ENCODE results near the gene METTL26. TPM values are rescaled to one million over a fixed set of nuclear protein-coding genes. Genes with fewer than 3 reads are reported as not detected.

Gene METTL26
- total and polyA plus RNA-seq, 4 donors, result 26.3 to 69.1 (median 41.4) TPM

- no peak for TF ChIP-seq SP1 (IDR thresholded peaks at IDR 0.05)
- TF ChIP-seq TAF1 (conservative IDR thresholded peaks at IDR 0.05), result no peak
- TF ChIP-seq HNF4A (conservative IDR thresholded peaks at IDR 0.05), result no peak
- no peak for TF ChIP-seq RXRA (IDR thresholded peaks at IDR 0.05)
- TF ChIP-seq RAD21 (IDR thresholded peaks at IDR 0.05), result no peak
- TF ChIP-seq FOXA2 (IDR thresholded peaks at IDR 0.05), result no peak
- TF ChIP-seq HNF4G (IDR thresholded peaks at IDR 0.05), result no peak
- TF ChIP-seq ZBTB33 (IDR thresholded peaks at IDR 0.05), result no peak
- TF ChIP-seq NR2F2 (IDR thresholded peaks at IDR 0.05), result no peak
- no peak for TF ChIP-seq GABPA (IDR thresholded peaks at IDR 0.05 in 1 of 2, conservative IDR thresholded peaks at IDR 0.05 in 1 of 2)
- TF ChIP-seq, protein P1, sequence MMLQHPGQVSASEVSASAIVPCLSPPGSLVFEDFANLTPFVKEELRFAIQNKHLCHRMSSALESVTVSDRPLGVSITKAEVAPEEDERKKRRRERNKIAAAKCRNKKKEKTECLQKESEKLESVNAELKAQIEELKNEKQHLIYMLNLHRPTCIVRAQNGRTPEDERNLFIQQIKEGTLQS (IDR thresholded peaks at IDR 0.05), result no peak
- TF ChIP-seq, protein P2, sequence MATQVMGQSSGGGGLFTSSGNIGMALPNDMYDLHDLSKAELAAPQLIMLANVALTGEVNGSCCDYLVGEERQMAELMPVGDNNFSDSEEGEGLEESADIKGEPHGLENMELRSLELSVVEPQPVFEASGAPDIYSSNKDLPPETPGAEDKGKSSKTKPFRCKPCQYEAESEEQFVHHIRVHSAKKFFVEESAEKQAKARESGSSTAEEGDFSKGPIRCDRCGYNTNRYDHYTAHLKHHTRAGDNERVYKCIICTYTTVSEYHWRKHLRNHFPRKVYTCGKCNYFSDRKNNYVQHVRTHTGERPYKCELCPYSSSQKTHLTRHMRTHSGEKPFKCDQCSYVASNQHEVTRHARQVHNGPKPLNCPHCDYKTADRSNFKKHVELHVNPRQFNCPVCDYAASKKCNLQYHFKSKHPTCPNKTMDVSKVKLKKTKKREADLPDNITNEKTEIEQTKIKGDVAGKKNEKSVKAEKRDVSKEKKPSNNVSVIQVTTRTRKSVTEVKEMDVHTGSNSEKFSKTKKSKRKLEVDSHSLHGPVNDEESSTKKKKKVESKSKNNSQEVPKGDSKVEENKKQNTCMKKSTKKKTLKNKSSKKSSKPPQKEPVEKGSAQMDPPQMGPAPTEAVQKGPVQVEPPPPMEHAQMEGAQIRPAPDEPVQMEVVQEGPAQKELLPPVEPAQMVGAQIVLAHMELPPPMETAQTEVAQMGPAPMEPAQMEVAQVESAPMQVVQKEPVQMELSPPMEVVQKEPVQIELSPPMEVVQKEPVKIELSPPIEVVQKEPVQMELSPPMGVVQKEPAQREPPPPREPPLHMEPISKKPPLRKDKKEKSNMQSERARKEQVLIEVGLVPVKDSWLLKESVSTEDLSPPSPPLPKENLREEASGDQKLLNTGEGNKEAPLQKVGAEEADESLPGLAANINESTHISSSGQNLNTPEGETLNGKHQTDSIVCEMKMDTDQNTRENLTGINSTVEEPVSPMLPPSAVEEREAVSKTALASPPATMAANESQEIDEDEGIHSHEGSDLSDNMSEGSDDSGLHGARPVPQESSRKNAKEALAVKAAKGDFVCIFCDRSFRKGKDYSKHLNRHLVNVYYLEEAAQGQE (IDR thresholded peaks at IDR 0.05), result no peak
- TF ChIP-seq, protein P3, sequence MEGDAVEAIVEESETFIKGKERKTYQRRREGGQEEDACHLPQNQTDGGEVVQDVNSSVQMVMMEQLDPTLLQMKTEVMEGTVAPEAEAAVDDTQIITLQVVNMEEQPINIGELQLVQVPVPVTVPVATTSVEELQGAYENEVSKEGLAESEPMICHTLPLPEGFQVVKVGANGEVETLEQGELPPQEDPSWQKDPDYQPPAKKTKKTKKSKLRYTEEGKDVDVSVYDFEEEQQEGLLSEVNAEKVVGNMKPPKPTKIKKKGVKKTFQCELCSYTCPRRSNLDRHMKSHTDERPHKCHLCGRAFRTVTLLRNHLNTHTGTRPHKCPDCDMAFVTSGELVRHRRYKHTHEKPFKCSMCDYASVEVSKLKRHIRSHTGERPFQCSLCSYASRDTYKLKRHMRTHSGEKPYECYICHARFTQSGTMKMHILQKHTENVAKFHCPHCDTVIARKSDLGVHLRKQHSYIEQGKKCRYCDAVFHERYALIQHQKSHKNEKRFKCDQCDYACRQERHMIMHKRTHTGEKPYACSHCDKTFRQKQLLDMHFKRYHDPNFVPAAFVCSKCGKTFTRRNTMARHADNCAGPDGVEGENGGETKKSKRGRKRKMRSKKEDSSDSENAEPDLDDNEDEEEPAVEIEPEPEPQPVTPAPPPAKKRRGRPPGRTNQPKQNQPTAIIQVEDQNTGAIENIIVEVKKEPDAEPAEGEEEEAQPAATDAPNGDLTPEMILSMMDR (IDR thresholded peaks at IDR 0.05; ENCODE audit: low read depth, low read length, missing input control), result no peak
- no peak for TF ChIP-seq FOXA1 (IDR thresholded peaks at IDR 0.05)
- no peak for TF ChIP-seq EGR1 (IDR thresholded peaks at IDR 0.05; ENCODE audit: low read depth in 2 of 2)
- Histone ChIP-seq H3K36me3 (ENCODE audit: control insufficient read depth in 4 of 4, insufficient read depth in 3 of 4, low read depth in 1 of 4, low read length in 3 of 4) (peaks cover 0 to 2% (median 0%) of the 10 kb centered on the region in 4 donors), H3K27ac (ENCODE audit: low read depth in 1 of 2, low read length in 2 of 2) (no peak overlapping the region), H3K4me1 (ENCODE audit: control insufficient read depth in 4 of 4, insufficient read depth in 4 of 4, low read length in 3 of 4) (peaks cover 14 to 26% (median 18%) of the 10 kb centered on the region in 4 donors), H3K27me3 (ENCODE audit: control insufficient read depth in 4 of 4, insufficient read depth in 4 of 4, low read length in 3 of 4) (no peaks in the 10 kb centered on the region), H3K9me3 (ENCODE audit: control insufficient read depth in 4 of 4, low read length in 3 of 4) (no peaks in the 10 kb centered on the region), H3K9ac (ENCODE audit: low read depth in 1 of 2, low read length in 2 of 2) (no peak overlapping the region), H3K4me3 (ENCODE audit: low read depth in 1 of 3, low read length in 3 of 3) (no peak overlapping the region)
- 96% methylated on average over 21 of the region's 21 CpGs for WGBS
- DNase-seq (ENCODE audit: low spot score), result no peak
These were observed 26.5 kb upstream of the METTL26 start for GRCh38 chr16:662597-662996.

DNA sequence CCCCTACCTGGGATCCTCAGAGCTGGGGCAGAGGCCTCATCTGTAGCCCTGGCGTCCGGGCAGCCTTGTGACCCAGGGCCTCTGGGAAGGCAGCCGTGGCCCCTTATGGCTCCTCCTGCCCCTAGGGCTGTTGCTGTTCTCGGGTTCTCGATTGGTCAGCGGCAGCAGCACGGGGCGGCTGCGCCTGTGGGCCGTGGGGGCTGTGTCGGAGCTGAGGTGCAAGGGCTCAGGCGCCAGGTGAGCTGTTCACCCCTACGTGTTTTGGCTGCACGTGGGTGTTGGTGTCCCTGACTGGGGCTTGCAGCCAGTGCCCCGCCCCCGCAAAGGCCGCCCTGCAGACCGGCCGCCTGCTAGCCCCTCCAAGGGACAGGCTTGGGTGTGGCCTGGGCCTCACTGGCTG, 26.0 kb upstream of the METTL26 start:
- no peak for DNase-seq (ENCODE audit: low spot score)
- Histone ChIP-seq H3K9me3 (ENCODE audit: control insufficient read depth in 4 of 4, low read length in 3 of 4) (no peaks in the 10 kb centered on the region), H3K9ac (ENCODE audit: low read depth in 1 of 2, low read length in 2 of 2) (no peak overlapping the region), H3K4me1 (ENCODE audit: control insufficient read depth in 4 of 4, insufficient read depth in 4 of 4, low read length in 3 of 4) (peaks cover 10 to 22% (median 15%) of the 10 kb centered on the region in 4 donors), H3K36me3 (ENCODE audit: control insufficient read depth in 4 of 4, insufficient read depth in 3 of 4, low read depth in 1 of 4, low read length in 3 of 4) (peaks cover 0 to 2% (median 0%) of the 10 kb centered on the region in 4 donors), H3K27me3 (ENCODE audit: control insufficient read depth in 4 of 4, insufficient read depth in 4 of 4, low read length in 3 of 4) (no peaks in the 10 kb centered on the region), H3K4me3 (ENCODE audit: low read depth in 1 of 3, low read length in 3 of 3) (no peak overlapping the region), H3K27ac (ENCODE audit: low read depth in 1 of 2, low read length in 2 of 2) (no peak overlapping the region)
- TF ChIP-seq, protein P3 (IDR thresholded peaks at IDR 0.05; ENCODE audit: low read depth, low read length, missing input control), result no peak
- no peak for TF ChIP-seq GABPA (IDR thresholded peaks at IDR 0.05 in 1 of 2, conservative IDR thresholded peaks at IDR 0.05 in 1 of 2)
- no peak for TF ChIP-seq EGR1 (IDR thresholded peaks at IDR 0.05; ENCODE audit: low read depth in 2 of 2)
- TF ChIP-seq MAX (IDR thresholded peaks at IDR 0.05), result no peak
- no peak for TF ChIP-seq NR2F2 (IDR thresholded peaks at IDR 0.05)
- no peak for TF ChIP-seq ZBTB33 (IDR thresholded peaks at IDR 0.05)
- TF ChIP-seq, protein P1 (IDR thresholded peaks at IDR 0.05), result no peak
- WGBS, result 97% methylated on average over 19 of the region's 19 CpGs
